CD14-positive monocyte (primary cell): Measurements from ENCODE around the gene HS6ST2. TPM values are rescaled to one million over a fixed set of nuclear protein-coding genes. Genes with fewer than 3 reads are reported as not detected.

Source experiments
- DNase-seq, 3 donors: peaks; one replicate each; pipeline ENCODE4 v3.0.0-alpha.2; 2011 to 2022
- H2AFZ ChIP-seq: 2 replicates; pipeline ENCODE4 v1.6.0; 2012; ENCODE audit warnings: mild to moderate bottlenecking, low read depth, low read length, inconsistent platforms; ENCODE audit not compliant: insufficient read depth, poor library complexity, severe bottlenecking
- H3K27ac ChIP-seq, 2 donors: 1 replicate in 1 of 2; 2 replicates in 1 of 2; pipeline ENCODE4 v1.5.1; 2012 to 2013; ENCODE audit warnings: low read length in 2 of 2, control low read depth in 1 of 2, inconsistent platforms in 1 of 2, low read depth in 1 of 2, mild to moderate bottlenecking in 1 of 2
- H3K27me3 ChIP-seq, 2 donors: one replicate each; pipeline versions ENCODE4 v1.6.0 to v1.6.1; 2011 to 2013; ENCODE audit warnings: low read length in 2 of 2; ENCODE audit not compliant: control insufficient read depth in 2 of 2, insufficient read depth in 2 of 2
- H3K36me3 ChIP-seq, 2 donors: replicated peaks in 1 of 2; 1 replicate in 1 of 2; 2 replicates in 1 of 2; pipeline versions ENCODE4 v1.5.1 to v1.6.1; 2012 to 2013; ENCODE audit warnings: low read length in 2 of 2, control low read depth in 1 of 2, inconsistent platforms in 1 of 2, mild to moderate bottlenecking in 1 of 2; ENCODE audit not compliant: insufficient read depth in 2 of 2, control insufficient read depth in 1 of 2
- H3K4me1 ChIP-seq, 2 donors: 1 replicate in 1 of 2; 2 replicates in 1 of 2; pipeline versions ENCODE4 v1.5.1 to v1.6.1; 2012 to 2013; ENCODE audit warnings: low read length in 2 of 2, control low read depth in 1 of 2, inconsistent platforms in 1 of 2, mild to moderate bottlenecking in 1 of 2, moderate library complexity in 1 of 2; ENCODE audit not compliant: insufficient read depth in 2 of 2, control insufficient read depth in 1 of 2
- H3K4me2 ChIP-seq: replicated peaks from 2 replicates; pipeline ENCODE3; 2012; ENCODE audit warnings: low read length, moderate library complexity, mild to moderate bottlenecking; ENCODE audit not compliant: poor library complexity, severe bottlenecking; ENCODE audit errors: extremely low read depth
- H3K4me3 ChIP-seq, 3 experiments: fragments of 200-600 bp in 1 of 3; sonication (generic) in 1 of 3; replicated peaks in 1 of 3; 1 replicate in 2 of 3; 2 replicates in 1 of 3; pipeline ENCODE4 v1.5.1; 2011 to 2013; ENCODE audit warnings: low read length in 3 of 3, mild to moderate bottlenecking in 3 of 3, control low read depth in 2 of 3, low read depth in 2 of 3, inconsistent platforms in 1 of 3, moderate library complexity in 1 of 3
- H3K79me2 ChIP-seq: 2 replicates; pipeline ENCODE4 v1.6.0; 2012; ENCODE audit warnings: mild to moderate bottlenecking, control low read depth, inconsistent platforms, low read length, moderate library complexity; ENCODE audit not compliant: insufficient read depth
- H3K9ac ChIP-seq: 2 replicates; pipeline ENCODE4 v1.6.0; 2017; ENCODE audit warnings: low read length, mild to moderate bottlenecking; ENCODE audit not compliant: insufficient read depth, poor library complexity, severe bottlenecking
- H3K9me3 ChIP-seq, 2 donors: replicated peaks in 1 of 2; 1 replicate in 1 of 2; 2 replicates in 1 of 2; pipeline versions ENCODE4 v1.5.1 to v1.6.1; 2012 to 2013; ENCODE audit warnings: low read length in 2 of 2, control low read depth in 1 of 2; ENCODE audit not compliant: control insufficient read depth in 1 of 2, insufficient read depth in 1 of 2
- H4K20me1 ChIP-seq: 2 replicates; pipeline ENCODE4 v1.6.0; 2012; ENCODE audit warnings: mild to moderate bottlenecking, low read length, control low read depth, moderate library complexity; ENCODE audit not compliant: insufficient read depth
- H3K27ac Mint-ChIP-seq, 7 donors: one replicate each; pipeline ENCODE4 v1.8.0; 2020; ENCODE audit warnings: mild to moderate bottlenecking in 7 of 7, mixed read lengths in 7 of 7, moderate library complexity in 6 of 7, inconsistent platforms in 2 of 7
- H3K27me3 Mint-ChIP-seq, 3 donors: one replicate each; pipeline ENCODE4 v1.8.0; 2021 to 2022; ENCODE audit warnings: low read depth in 3 of 3, mild to moderate bottlenecking in 3 of 3, mixed read lengths in 3 of 3, moderate library complexity in 3 of 3, inconsistent platforms in 1 of 3
- H3K36me3 Mint-ChIP-seq, 2 donors: one replicate each; pipeline ENCODE4 v1.8.0; 2020; ENCODE audit warnings: mixed read lengths in 2 of 2, inconsistent platforms in 1 of 2, mild to moderate bottlenecking in 1 of 2
- H3K4me1 Mint-ChIP-seq: one replicate; pipeline ENCODE4 v1.8.0; 2020; ENCODE audit warnings: mild to moderate bottlenecking, mixed read lengths
- H3K4me3 Mint-ChIP-seq, 2 donors: one replicate each; pipeline ENCODE4 v1.8.0; 2020; ENCODE audit warnings: mild to moderate bottlenecking in 2 of 2, mixed read lengths in 2 of 2, moderate library complexity in 1 of 2
- H3K9me3 Mint-ChIP-seq, 7 donors: one replicate each; pipeline ENCODE4 v1.8.0; 2020 to 2022; ENCODE audit warnings: mixed read lengths in 7 of 7, mild to moderate bottlenecking in 6 of 7, moderate library complexity in 6 of 7, inconsistent platforms in 2 of 7
- CTCF ChIP-seq: fragments of 200-600 bp; IDR thresholded peaks from one replicate; pipeline ENCODE4 v1.8.0; 2022; ENCODE audit warnings: antibody characterized with exemption, mild to moderate bottlenecking
- WGBS: methylation state at CpG from one replicate; pipeline ENCODE4 v1.1.5; 2013; ENCODE audit warnings: missing lambda C conversion rate; ENCODE audit not compliant: insufficient coverage; 5-methylcytosine and 5-hydroxymethylcytosine counted together
- intact Hi-C, 2 donors: fragments of 100-400 bp; cut with micrococcal nuclease; formaldehyde crosslinking; loops; one replicate each; pipeline versions ENCODE4 v1.15.0 to v1.15.1; 2023
- polyA plus RNA-seq, 3 donors: library from polyadenylated mRNA; depleted of rRNA in 1 of 3; unstranded in 2 of 3; stranded (reverse) in 1 of 3; fragments of 300-500 nt in 2 of 3; fragments of >200 nt in 1 of 3; fragmentation: Illumina TruSeq in 2 of 3; gene quantifications; 1 replicate in 2 of 3; 2 replicates in 1 of 3; pipeline ENCODE4 v1.2.3, GENCODE V29; 2012 to 2021

The HS6ST2 gene
- polyA plus RNA-seq, 3 donors, result not detected

GRCh38 chrX:132744470-132744869 lies 214.0 kb downstream of the HS6ST2 start:
- no CpG with 5 or more reads among the region's 1 CpG for WGBS
- no peak overlapping the region for H3K27ac Mint-ChIP-seq
- Histone ChIP-seq H2AFZ (no peak overlapping the region), H3K36me3 (no peaks in the 10 kb centered on the region), H3K27ac (no peak overlapping the region), H4K20me1 (no peaks in the 10 kb centered on the region), H3K9me3 (no peaks in the 10 kb centered on the region), H3K4me2 (no peak overlapping the region), H3K27me3 (peaks cover 0 to 7% of the 10 kb centered on the region in 2 donors), H3K4me3 (no peak overlapping the region), H3K4me1 (peaks cover 6 to 8% of the 10 kb centered on the region in 2 donors), H3K79me2 (no peaks in the 10 kb centered on the region), H3K9ac (no peak overlapping the region)
- peaks cover 0 to 4% (median 0%) of the 10 kb centered on the region in 7 donors for H3K9me3 Mint-ChIP-seq
- intact Hi-C loops, result no loop called here
- no peak overlapping the region for H3K4me3 Mint-ChIP-seq
- TF ChIP-seq CTCF, result no peak
- H3K4me1 Mint-ChIP-seq, result peaks cover 6% of the 10 kb centered on the region
- peaks cover 0 to 6% (median 3%) of the 10 kb centered on the region in 3 donors for H3K27me3 Mint-ChIP-seq
- DNase-seq, result no peak
- no peaks in the 10 kb centered on the region for H3K36me3 Mint-ChIP-seq

- Histone ChIP-seq H3K36me3 (no peaks in the 10 kb centered on the region), H4K20me1 (no peaks in the 10 kb centered on the region), H3K4me2 (no peak overlapping the region), H3K27ac (no peak overlapping the region), H3K79me2 (no peaks in the 10 kb centered on the region), H3K4me3 (no peak overlapping the region), H3K9me3 (no peaks in the 10 kb centered on the region), H3K4me1 (peaks cover 6 to 8% of the 10 kb centered on the region in 2 donors), H3K27me3 (peaks cover 0 to 6% of the 10 kb centered on the region in 2 donors), H3K9ac (no peak overlapping the region), H2AFZ (no peak overlapping the region)
- TF ChIP-seq CTCF, result no peak
- intact Hi-C loops, result no loop called here
- Mint-ChIP-seq H3K9me3 (peaks cover 0 to 2% (median 0%) of the 10 kb centered on the region in 7 donors), H3K36me3 (no peaks in the 10 kb centered on the region), H3K4me1 (peaks cover 6% of the 10 kb centered on the region), H3K27me3 (peaks cover 0 to 8% (median 2%) of the 10 kb centered on the region in 3 donors), H3K4me3 (no peak overlapping the region), H3K27ac (no peak overlapping the region)
- no CpG with 5 or more reads among the region's 3 CpGs for WGBS
- no peak for DNase-seq
Observed at GRCh38 chrX:132743086-132743485, 215.3 kb downstream of the HS6ST2 start.
